Skeletal muscle satellite cell (primary cell): ENCODE results near the gene HIPK4.
"Not testable (repeated sequence)": the region's sequence is repeated elsewhere in the genome, so short reads cannot be mapped to it uniquely, and the experiment has no call there.

Source experiments
- H3K27me3 ChIP-seq: 2 replicates; pipeline ENCODE4 v1.7.0; 2013; ENCODE audit warnings: low read length; ENCODE audit not compliant: control insufficient read depth, insufficient read depth
- H3K36me3 ChIP-seq: 2 replicates; pipeline ENCODE4 v1.7.0; 2013; ENCODE audit warnings: mild to moderate bottlenecking, control low read depth, low read length; ENCODE audit not compliant: insufficient read depth
- H3K4me1 ChIP-seq: 2 replicates; pipeline ENCODE4 v1.7.0; 2013; ENCODE audit warnings: low read length; ENCODE audit not compliant: control insufficient read depth, insufficient read depth
- H3K4me2 ChIP-seq: 2 replicates; pipeline ENCODE4 v1.7.0; 2013; ENCODE audit warnings: mild to moderate bottlenecking, low read length
- H3K4me3 ChIP-seq: 2 replicates; pipeline ENCODE4 v1.7.0; 2013; ENCODE audit warnings: low read length
- H3K9ac ChIP-seq: 2 replicates; pipeline ENCODE4 v1.7.0; 2013; ENCODE audit warnings: mild to moderate bottlenecking, low read depth, low read length, moderate library complexity
- H3K9me3 ChIP-seq: replicated peaks from 2 replicates; pipeline ENCODE4 v1.7.0; 2013; ENCODE audit warnings: mild to moderate bottlenecking, control low read depth, low read length

The HIPK4 gene

GRCh38 chr19:40414542-40415535 lies 24.9 kb upstream of the HIPK4 start:
- Histone ChIP-seq H3K4me1 (peaks cover 15% of the 10 kb centered on the region), H3K9me3 (no peaks in the 10 kb centered on the region), H3K27me3 (no peaks in the 10 kb centered on the region), H3K9ac (no peak overlapping the region), H3K4me2 (no peak overlapping the region), H3K4me3 (no peak overlapping the region), H3K36me3 (no peaks in the 10 kb centered on the region)

GRCh38 chr19:40413291-40413845 lies 23.4 kb upstream of the HIPK4 start, which contains the start of gene PRX:
PRX (minus strand) TSS chr19:40413378; CDS start chr19:40407932, 5,446 bp downstream.
- H3K4me2 ChIP-seq: no peak within 1 kb of the TSS
- H3K4me3 ChIP-seq: no peak within 1 kb of the TSS
- H3K27me3 ChIP-seq: no peaks in the 10 kb centered on the region
- H3K4me1 ChIP-seq: peaks cover 15% of the 10 kb centered on the region
- no peak within 1 kb of the TSS for H3K9ac ChIP-seq
- no peaks in the 10 kb centered on the region for H3K36me3 ChIP-seq
- no peaks in the 10 kb centered on the region for H3K9me3 ChIP-seq

- peaks cover 15% of the 10 kb centered on the region for H3K4me1 ChIP-seq
- H3K9ac ChIP-seq: no peak overlapping the region
- H3K4me3 ChIP-seq: no peak overlapping the region
- no peaks in the 10 kb centered on the region for H3K27me3 ChIP-seq
- no peaks in the 10 kb centered on the region for H3K9me3 ChIP-seq
- no peaks in the 10 kb centered on the region for H3K36me3 ChIP-seq
- no peak overlapping the region for H3K4me2 ChIP-seq
Measured at GRCh38 chr19:40412866-40413265, 22.9 kb upstream of the HIPK4 start.

GRCh38 chr19:40411958-40412499 lies 22.0 kb upstream of the HIPK4 start:
- H3K27me3 ChIP-seq: no peaks in the 10 kb centered on the region
- no peaks in the 10 kb centered on the region for H3K9me3 ChIP-seq
- peaks cover 11% of the 10 kb centered on the region for H3K4me1 ChIP-seq
- no peak overlapping the region for H3K9ac ChIP-seq
- H3K36me3 ChIP-seq: no peaks in the 10 kb centered on the region
- no peak overlapping the region for H3K4me2 ChIP-seq
- no peak overlapping the region for H3K4me3 ChIP-seq

GRCh38 chr19:40411125-40411842 lies 21.3 kb upstream of the HIPK4 start:
- H3K4me1 ChIP-seq: peaks cover 7% of the 10 kb centered on the region
- no peak overlapping the region for H3K4me2 ChIP-seq
- H3K9me3 ChIP-seq: no peaks in the 10 kb centered on the region
- H3K36me3 ChIP-seq: no peaks in the 10 kb centered on the region
- no peak overlapping the region for H3K4me3 ChIP-seq
- H3K27me3 ChIP-seq: no peaks in the 10 kb centered on the region
- H3K9ac ChIP-seq: no peak overlapping the region

- Histone ChIP-seq H3K4me2 (no peak overlapping the region), H3K4me3 (no peak overlapping the region), H3K4me1 (peaks cover 7% of the 10 kb centered on the region), H3K9ac (no peak overlapping the region), H3K9me3 (no peaks in the 10 kb centered on the region), H3K36me3 (no peaks in the 10 kb centered on the region), H3K27me3 (no peaks in the 10 kb centered on the region)
Measured at GRCh38 chr19:40410030-40410389, 20.0 kb upstream of the HIPK4 start.

- H3K9me3 ChIP-seq, H3K4me2 ChIP-seq, H3K9ac ChIP-seq, H3K4me3 ChIP-seq, H3K36me3 ChIP-seq, H3K27me3 ChIP-seq: not testable (repeated sequence)
- H3K4me1 ChIP-seq: peaks cover 12% of the 10 kb centered on the region
Measured at GRCh38 chr19:40408598-40408925, 18.6 kb upstream of the HIPK4 start.

GRCh38 chr19:40407714-40408597 lies 18.0 kb upstream of the HIPK4 start:
- Histone ChIP-seq H3K9me3 (no peaks in the 10 kb centered on the region), H3K4me1 (peaks cover 16% of the 10 kb centered on the region), H3K4me3 (no peak overlapping the region), H3K36me3 (no peaks in the 10 kb centered on the region), H3K9ac (no peak overlapping the region), H3K4me2 (no peak overlapping the region), H3K27me3 (no peaks in the 10 kb centered on the region)

- Histone ChIP-seq H3K4me3 (peak overlapping the region; percentile 75), H3K9ac (peak overlapping the region; percentile 81), H3K4me1 (peaks cover 9% of the 10 kb centered on the region), H3K4me2 (peak overlapping the region; percentile 92), H3K27me3 (no peaks in the 10 kb centered on the region), H3K9me3 (no peaks in the 10 kb centered on the region), H3K36me3 (no peaks in the 10 kb centered on the region)
Measured at GRCh38 chr19:40403262-40403984, 13.4 kb upstream of the HIPK4 start.

GRCh38 chr19:40400559-40400958 lies 10.6 kb upstream of the HIPK4 start:
- Histone ChIP-seq H3K27me3 (no peaks in the 10 kb centered on the region), H3K9ac (no peak overlapping the region), H3K9me3 (no peaks in the 10 kb centered on the region), H3K4me2 (no peak overlapping the region), H3K4me3 (no peak overlapping the region), H3K36me3 (no peaks in the 10 kb centered on the region), H3K4me1 (peaks cover 9% of the 10 kb centered on the region)
